ENCODE data around the gene PARM1.

PARM1 gene

DNA sequence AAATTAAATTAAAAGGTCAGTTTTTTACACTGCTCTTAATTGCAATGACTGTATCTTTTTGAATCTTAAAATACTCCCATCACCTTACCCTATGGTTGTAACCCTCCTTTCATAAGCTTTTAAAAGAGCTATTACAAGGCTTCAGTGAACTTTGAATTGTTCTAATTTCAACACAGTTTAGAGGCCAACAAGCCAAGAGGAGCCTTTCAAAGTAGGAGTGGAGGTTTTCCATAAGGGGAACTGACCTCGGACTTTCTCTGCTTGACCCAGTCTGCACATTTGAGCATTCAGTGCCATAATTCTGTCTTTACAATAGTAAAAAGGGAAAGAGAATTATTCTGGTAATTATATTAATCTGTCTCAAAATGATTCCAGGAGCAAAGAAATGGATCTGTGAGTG is 98.9 kb downstream of the PARM1 start:
- no peak for DNase-seq (ENCODE audit: low read depth)

DNA sequence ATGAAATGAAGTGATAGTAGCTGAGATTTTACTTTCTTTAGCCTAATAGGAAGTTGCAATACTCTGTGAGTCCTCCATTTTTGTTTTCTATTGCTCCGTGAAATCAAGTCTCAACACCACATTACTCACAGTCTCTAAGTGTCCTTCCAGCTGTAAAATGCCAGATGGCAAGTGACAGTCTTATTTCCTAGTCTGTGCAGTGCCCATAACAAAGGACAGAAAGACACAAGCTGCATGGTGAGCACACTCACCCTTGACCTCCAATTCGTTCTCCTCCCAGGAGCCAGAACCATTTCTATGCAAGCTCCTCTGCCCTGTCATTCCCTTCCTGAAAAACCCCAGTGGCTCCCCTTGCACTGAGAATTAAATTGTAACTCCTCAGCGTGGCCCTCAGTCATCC is 101.6 kb downstream of the PARM1 start:
- no peak for DNase-seq (ENCODE audit: low read depth)

DNA sequence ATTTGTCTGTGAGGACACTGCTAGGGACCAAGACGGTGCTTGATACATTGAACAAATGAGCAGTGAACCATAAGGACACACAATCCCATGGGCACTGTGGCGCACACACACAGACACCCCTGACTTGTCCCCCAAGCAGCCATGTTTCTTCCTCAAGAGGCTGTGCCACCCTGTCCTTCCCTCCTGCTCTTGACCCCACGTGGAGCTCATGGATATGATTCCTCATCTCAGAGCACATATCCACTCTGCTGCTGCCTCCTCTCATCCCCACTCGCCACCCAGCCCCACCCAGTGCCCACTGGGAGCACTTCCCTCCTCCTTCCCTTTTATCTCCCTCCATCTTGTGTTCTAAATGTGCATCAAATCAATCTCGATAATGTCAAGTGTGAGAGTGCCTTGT is 102.4 kb downstream of the PARM1 start:
- DNase-seq (ENCODE audit: low read depth), result no peak

DNA sequence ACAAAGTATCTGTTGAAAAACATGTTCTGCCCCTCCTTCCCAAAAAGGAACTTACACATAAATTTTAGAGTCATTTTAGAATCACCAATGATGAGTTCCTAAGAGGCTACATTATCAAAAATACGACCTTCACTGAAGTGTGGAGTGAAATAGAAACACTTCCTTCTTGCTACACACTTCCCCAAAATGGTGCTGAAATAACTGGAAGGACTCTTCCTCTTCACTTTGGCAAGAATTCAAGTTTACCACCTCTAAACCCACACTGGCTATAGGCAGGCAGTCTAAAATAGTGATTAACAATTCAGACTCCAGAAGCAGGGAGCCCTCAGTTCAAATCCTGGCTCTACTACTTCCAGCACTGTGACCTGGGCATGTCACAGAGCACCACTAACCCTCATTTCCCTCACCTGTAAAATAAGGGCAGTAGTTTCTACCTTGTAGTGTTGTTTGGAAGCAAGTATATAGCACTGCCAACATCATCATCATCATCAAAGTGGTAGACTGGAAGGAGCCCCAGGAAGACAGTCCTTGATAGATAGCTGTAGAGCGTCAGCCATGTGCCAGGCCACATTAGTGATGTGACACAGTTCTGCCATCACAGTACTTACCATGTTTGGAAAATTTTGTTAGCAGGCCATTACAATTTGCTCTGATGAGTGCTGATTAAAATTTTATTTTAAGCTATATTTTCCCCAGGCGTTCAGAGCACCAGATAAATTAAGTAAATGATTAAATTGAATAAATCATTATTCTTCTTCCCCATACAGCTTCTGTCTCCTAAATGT is 103.3 kb downstream of the PARM1 start:
- DNase-seq (ENCODE audit: low read depth), result no peak

DNA sequence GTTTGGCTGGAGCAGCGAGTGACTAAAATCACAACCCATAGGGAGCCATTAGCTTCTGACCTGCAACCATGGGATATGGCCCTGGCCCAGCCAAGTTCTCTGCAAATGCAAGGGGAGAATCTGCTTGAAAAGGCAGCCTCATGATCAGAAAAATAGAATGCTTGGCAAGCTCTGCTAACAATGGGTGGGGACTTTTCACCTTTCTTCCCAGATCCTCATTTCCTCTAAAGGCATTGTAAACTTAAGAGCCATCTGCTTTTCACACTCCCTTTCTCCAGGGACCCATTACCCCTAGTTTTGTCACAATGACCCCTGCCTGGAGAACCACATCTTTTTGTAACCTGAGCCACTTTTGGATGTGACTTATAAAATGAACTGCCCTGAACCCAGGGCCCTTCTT is 104.3 kb downstream of the PARM1 start:
- DNase-seq (ENCODE audit: low read depth), result no peak

DNA sequence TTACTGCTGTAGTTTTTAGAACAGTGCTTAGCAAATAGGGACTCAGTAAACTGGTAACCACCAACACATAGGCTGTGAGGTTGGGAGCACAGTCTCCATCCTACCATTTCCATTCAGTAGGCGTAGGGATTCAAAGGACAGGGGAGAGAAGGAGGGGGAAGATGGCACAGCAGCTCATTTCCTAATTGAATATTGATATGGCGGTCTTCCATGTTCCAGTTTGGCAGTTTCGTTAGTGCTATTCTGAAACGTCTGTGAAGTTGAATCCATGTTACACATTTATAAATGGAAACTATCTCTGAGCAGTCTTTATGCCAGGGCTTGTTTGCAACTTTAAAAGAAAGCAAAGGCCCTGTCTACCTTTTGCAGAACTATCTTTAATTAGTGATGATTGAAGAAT is 105.5 kb downstream of the PARM1 start:
- no peak for DNase-seq (ENCODE audit: low read depth)

DNA sequence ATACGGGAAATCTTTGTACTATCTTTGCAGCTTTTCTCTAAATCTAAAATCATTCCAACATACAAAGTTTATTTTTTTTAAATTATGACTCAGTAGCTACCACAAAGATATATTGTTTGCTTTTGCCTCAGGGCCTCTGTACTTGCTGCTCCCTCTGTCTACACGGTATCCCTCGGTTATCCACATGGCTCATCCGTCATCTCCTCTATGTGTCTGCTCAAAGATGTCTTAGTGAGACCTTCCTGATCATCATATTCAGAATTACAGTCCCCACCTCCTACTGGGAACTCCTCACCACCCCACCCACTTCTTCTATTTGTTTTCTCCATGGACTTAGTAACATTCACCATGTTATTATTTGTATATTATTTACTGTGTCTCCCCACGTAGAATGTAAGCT is 107.8 kb downstream of the PARM1 start:
- DNase-seq (ENCODE audit: low read depth), result no peak

DNA sequence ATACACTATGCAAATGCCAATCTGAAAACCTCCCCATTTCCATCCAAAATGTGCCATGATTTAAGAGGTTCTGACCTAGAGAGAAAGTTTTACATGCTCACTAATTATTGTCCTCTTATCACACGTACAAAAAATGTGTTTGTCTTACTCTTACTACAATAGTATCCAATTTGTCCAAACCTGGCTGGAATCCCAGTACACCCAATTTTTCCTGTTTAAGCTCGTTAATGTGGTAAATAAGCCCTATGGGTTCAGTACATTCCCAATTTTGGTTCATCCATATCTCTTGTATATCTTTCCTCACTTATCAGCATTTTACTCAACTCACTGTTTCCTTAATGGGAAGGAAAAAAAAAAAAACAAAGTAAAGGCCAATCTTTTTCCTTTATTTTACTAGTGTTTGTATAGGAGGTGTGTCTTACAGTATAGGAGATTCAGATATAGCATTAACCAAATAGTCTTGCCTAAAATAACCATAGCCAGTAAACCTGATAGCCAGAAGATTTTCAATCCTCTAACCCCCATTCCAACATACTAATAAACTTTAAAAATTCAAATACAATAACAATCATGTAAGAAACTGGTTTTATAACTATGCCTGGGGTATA is 109.8 kb downstream of the PARM1 start:
- DNase-seq (ENCODE audit: low read depth), result no peak

DNA sequence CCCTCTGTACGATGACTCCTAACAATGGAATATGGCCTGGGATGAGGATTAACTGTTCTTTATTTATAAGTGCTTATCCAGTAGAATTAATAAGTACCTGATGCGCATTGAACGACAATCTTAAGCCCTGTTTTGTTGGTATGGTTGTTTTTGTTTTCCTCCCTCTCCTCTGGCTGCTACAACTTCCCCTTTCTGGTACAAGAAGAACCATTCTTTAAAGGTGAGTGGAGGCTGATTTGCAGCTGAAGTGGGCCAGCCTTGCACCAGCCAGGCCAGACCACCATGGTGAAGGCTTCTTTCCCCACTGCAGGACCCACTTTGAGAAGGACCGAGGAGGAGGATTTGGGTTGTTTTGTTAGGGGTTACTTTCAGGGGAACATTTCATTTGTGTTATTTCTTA is 113.3 kb downstream of the PARM1 start:
- no peak for DNase-seq (ENCODE audit: low read depth)

DNA sequence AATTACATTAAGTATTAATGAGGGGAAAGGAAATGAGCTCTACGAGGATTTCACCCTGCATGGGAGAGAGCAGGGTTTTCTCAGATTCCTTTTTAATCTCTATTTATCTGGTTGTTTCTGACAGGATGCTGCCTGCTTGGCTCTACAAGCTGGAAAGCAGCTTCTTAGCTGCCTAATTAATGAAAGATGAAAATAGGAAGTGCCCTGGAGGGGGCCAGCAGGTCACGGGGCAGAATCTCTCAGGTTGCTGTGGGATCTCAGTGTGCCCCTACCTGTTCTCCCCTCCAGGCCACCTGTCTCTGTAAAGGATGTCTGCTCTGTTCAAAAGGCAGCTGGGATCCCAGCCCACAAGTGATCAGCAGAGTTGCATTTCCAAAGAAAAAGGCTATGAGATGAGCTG is 113.7 kb downstream of the PARM1 start:
- DNase-seq (ENCODE audit: low read depth), result no peak

DNA sequence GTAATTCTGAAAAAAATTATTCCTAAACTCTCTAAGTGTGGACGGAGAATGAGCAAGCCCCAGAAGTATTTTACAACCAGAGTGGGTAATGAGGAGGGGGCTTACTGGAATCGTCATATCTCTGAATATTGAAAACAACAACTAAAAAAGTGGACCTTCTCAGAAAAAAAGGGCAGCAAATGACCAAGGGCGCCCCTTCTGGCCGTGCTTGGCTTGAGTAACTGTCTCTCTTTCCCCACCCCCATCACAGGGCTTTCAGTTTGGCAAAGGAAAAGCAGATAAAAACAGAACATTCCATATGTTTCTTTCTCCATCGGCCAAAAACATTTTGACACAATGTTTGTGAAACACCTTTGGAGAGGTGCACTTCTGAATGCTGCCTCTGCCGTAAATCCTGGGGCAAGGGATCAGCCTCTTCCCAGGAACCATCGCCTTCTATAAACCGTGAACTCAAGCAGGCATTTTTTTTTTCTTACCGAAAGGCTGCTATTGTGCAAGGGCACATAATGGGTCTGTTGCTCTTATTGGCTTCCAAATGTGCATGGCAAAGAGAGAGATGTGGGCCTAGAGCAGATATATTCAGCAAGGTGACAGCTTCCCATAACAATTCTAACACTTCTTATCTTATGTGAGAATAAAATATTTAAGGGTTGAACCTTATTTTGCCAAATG is 115.4 kb downstream of the PARM1 start:
- no peak for DNase-seq (ENCODE audit: low read depth)

DNA sequence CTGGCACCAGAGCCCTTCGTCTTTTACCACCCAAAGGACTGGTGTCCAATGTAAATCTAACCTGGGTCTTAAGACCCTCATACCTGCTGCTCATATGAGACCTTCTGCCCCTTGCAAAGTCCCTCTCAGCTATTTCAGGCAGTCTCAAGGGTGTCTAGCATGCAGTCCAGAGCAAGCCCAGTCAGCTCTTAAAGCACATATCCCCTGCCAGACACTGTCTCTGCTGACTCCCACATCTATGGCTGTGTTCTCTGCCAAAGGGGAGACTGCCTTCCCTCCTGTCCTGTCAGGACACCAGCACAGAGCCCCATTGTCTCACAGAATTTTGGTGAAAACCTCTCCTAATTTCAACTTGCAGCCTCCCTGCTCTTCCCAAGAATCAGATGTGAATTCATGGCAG is 118.5 kb downstream of the PARM1 start:
- DNase-seq (ENCODE audit: low read depth), result no peak

DNA sequence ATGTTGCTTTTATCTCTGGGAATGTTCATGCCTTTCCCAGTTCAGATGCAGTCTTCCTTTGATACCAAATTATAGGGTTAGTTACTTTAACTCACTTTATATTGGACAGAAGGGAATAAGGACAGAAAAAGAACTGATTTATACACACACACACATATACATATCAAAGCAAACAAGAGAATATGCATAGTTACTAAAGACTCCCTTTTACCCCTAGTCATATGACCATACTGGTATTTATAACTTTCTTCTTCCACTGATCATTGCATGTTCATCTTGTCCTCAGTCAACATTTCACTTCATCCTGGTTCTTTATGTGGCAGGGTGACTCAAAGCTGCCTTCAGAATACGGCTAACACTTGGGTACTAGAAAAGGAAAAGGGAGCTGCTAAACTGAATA is 120.4 kb downstream of the PARM1 start:
- no peak for DNase-seq (ENCODE audit: low read depth)

DNA sequence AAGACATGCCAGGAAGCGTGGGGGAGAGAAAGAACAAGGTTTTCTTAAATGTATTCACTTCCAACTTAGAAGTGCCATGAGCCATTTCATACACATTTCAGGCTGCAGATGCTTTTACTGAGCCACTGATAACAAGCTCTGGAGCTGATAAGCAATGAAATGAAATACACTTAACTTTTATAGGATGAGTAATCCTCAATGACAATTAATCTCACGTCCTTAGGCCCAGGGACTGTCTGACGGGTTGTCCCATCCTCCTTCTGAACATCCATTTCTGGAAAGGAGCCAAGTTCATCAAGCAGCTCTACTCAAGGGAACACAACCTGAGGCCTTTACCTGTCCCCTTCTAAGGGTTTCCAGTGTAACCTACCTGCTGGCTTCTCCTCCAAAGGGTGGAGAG is 121.2 kb downstream of the PARM1 start:
- DNase-seq (ENCODE audit: low read depth), result no peak

DNA sequence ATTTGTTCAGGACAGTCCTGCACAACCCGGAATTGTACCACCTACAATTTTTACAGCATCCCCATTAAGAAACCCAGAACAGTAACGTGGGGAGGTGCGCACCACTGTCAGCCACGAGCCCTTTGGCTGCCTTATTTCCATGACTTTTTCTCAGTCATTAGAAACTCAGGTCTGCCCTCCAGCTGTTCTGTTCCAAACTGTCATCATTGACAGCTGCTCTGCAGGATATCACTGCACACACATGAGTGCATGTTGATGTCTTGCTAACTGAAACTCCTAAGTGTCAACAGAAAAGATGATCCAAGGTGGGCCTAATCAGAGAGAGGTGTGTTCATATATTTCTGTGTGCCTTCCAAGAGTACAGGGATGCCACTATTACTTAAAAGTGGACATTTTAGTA is 123.4 kb downstream of the PARM1 start:
- no peak for DNase-seq (ENCODE audit: low read depth)

DNA sequence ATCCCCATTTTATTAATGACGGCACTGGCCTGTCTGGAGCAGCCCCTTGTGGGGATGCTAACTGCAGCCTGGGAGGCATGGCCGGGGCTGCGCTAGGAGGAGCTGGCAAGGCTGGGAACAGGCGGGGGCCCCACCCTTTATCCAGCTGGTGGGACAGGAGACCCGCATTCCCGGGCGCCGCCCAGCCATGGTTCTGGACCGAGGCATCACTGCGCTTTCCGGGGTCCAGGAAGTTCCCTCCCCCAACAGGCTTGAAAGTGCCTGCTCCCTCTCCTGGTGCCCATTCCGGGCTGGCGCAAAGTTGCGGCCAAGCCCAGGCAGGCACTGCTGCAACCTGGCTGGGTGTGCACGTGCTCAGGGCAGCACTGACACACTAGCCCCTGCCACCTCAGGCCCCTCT is 124.5 kb downstream of the PARM1 start:
- DNase-seq (ENCODE audit: low read depth), result no peak

DNA sequence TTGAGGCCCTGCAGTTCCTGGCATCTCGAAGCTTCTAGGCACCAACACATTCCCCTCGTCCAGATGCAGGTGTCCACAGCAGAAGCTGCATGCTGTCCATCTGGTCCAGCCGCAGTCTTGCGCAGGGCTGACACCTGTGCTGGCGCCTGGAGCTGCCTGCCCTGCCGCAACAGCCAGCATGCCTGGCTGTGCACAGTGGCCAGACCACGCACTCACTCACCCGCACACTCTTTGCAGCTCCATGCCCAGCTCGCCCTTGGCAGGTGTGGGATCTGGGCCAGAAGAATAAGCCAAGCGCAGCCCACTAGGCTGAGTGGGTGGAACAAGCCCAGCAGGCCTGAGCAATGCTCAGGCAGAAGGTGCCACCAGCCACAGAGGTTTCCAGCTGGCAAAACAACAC is 125.6 kb downstream of the PARM1 start:
- no peak for DNase-seq (ENCODE audit: low read depth)

DNA sequence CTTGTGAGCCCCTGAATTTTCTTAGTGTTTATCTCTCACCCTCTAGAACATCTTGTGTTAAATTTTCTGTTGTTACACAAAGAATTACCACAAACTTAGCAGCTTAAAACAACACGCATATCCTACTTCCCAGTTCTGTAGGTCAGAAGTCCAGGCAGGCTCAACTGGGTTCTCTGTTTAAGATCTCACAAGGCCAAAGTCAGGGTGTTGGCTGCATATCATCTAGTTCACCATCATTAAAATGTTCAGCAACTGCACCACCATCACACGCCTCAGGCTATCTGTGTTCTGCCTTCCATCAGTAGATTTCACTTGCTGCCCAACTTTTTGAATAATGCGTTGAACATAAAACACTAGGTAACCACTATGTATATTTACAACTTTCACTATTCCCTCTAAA is 130.5 kb downstream of the PARM1 start:
- no peak for DNase-seq (ENCODE audit: low read depth)

DNA sequence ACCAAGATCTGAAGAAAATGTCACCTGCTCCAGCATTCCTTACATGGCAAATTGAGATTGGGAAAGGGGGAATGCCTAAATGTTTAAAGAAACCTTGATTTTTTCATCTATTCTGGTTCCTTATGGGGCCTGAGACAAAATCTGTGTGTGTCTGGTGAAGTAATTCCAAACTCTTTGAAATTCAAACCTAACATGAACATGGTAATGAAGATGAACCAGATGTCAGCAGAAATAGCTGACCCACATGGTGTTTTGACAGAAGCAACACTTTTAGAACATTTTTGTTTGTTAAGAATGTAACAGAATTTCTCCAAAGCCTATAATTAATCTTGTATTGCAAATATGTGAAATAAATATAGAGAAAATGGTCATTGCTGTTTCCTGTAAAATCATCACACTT is 133.0 kb downstream of the PARM1 start:
- DNase-seq (ENCODE audit: low read depth), result no peak

DNA sequence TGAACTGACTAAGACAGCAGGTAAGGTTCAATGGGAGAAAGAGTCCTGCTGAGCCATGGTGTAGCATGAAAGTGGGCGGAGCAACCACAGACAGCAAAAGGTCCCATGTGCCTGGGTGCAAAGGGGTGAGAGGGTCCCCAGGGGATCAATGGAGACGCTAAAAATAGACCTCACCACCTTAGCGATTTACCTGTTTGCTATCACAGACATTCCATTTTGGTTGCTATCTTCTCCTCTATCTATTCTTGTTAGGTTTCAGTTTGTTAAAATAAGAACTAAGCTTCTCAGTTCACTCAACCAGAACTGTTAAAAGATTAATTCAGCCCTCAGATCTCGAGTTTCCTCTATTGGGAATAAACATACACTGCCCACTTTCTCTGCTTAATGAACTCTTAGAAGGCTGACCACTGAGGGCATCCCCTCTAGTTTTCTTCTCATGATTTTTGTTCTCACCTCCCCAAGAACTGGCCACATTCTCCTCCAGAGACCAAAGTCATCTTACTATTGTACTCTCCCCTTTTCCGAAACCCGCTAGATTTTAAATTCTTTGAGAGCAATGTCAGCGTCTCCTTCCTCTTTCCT is 136.7 kb downstream of the PARM1 start:
- DNase-seq (ENCODE audit: low read depth), result no peak

DNA sequence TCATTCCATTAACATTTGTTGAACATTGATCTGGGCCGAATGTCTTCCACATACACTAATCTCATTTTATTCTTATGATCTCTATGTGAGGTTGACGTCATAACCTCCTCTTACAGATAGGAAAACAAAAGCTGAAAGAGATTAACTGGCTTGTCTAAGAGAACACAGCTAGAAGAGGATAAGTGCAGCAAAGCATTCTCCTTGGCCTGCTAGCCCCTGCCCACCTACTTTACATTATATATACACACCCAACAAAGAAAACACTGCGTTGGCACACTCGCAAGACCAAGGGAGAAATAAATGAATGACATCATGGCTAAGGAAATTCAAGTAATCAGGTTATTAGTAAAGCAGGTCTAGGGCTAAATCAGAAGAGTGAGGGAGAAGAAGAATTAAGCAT is 138.4 kb downstream of the PARM1 start:
- DNase-seq (ENCODE audit: low read depth), result no peak

DNA sequence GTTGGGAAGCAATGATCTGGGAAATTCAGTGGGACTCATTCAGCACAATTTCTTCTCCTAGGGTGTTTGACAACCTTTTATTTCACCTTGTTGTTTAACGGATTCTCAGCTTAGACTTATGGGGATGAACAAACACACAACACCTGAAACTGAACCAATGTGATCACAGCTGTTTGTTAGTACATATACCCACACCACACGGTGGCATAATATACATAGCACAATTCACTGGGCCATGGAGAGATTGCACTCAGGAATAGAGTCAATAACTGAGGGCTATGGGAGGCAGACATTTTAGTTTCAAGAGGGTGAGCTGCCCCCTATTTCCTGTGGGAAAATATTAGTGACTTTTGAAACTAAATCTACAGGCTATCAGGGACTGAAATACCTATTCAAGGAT is 148.0 kb downstream of the PARM1 start:
- DNase-seq (ENCODE audit: low read depth), result no peak

DNA sequence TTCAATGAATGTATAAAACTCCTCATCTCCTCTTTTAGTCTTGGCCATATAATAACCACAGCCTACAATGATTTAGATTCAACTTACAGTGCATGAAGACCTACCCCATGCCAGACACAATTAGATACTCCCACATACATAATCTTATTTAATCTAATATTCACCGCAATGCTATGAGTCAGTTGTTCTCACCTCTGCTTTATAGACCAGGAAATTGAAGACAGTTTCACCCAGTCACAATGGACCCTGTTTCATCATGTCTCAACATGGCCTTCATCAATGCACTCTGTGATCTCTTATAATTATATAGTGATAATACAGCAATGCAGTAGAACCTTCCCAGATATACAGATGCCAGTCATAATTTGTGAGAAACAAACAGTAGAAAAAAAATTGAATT is 148.6 kb downstream of the PARM1 start:
- no peak for DNase-seq (ENCODE audit: low read depth)

Data from activated T-helper 9 cell treated with anti-CD3 and anti-CD28 coated beads, Interleukin-2, amount 50 U/mL, for 16 hours (primary cell).